Upper lobe of left lung (tissue), 6 donors: ENCODE measurements around the gene IGFL1. TPM values are rescaled to one million over a fixed set of nuclear protein-coding genes. Genes with fewer than 3 reads are reported as not detected.

Experiments
- ATAC-seq, 2 donors: fragments of 200-7000 bp; cut with Tn5 transposase; one replicate each; pipeline ENCODE4 v1.9.1; 2022; ENCODE audit warnings: mild to moderate bottlenecking in 2 of 2, moderate library complexity in 2 of 2; ENCODE audit not compliant: low FRiP score in 2 of 2
- DNase-seq, 2 donors: peaks; one replicate each; pipeline ENCODE4 v3.0.0-alpha.2; 2019 to 2020
- H3K27ac ChIP-seq, 4 donors: fragments of 200-600 bp; sonication (generic); one replicate each; pipeline ENCODE4 v1.5.1; 2016 to 2019
- H3K27me3 ChIP-seq, 4 donors: fragments of 200-600 bp; sonication (generic); one replicate each; pipeline ENCODE4 v1.5.1; 2017 to 2019
- H3K36me3 ChIP-seq, 4 donors: fragments of 200-600 bp; sonication (generic); one replicate each; pipeline ENCODE4 v1.5.1; 2016 to 2019
- H3K4me1 ChIP-seq, 4 donors: fragments of 200-600 bp; sonication (generic); one replicate each; pipeline ENCODE4 v1.5.1; 2018 to 2019
- H3K4me3 ChIP-seq, 4 donors: fragments of 200-600 bp; sonication (generic); one replicate each; pipeline ENCODE4 v1.5.1; 2017 to 2019; ENCODE audit warnings: mild to moderate bottlenecking in 2 of 4, moderate library complexity in 1 of 4
- H3K9me3 ChIP-seq, 4 donors: fragments of 200-600 bp; sonication (generic); one replicate each; pipeline ENCODE4 v1.5.1; 2018 to 2019
- CTCF ChIP-seq, 6 experiments: fragments of 450-650 bp in 4 of 6; fragments of 200-600 bp in 2 of 6; sonication (generic) in 2 of 6; IDR thresholded peaks; one replicate each; pipeline ENCODE4 v1.5.1; 2016 to 2019; ENCODE audit warnings: antibody characterized with exemption in 6 of 6
- EP300 ChIP-seq, 4 donors: sonication (generic); formaldehyde crosslinking; IDR thresholded peaks; one replicate each; pipeline ENCODE4 v1.5.1; 2017; ENCODE audit warnings: antibody characterized with exemption in 4 of 4, control low read depth in 2 of 4
- POLR2A ChIP-seq, 4 donors: fragments of 450-650 bp; IDR thresholded peaks; one replicate each; pipeline ENCODE4 v1.5.1; 2016 to 2017; ENCODE audit warnings: antibody characterized with exemption in 4 of 4, mild to moderate bottlenecking in 2 of 4
- POLR2AphosphoS5 ChIP-seq, 2 donors: sonication (generic); formaldehyde crosslinking; IDR thresholded peaks; one replicate each; pipeline ENCODE4 v1.5.1; 2017; ENCODE audit warnings: antibody characterized with exemption in 2 of 2
- WGBS, 2 donors: methylation state at CpG; one replicate each; pipeline ENCODE4 v1.1.5; 2017 to 2018; 5-methylcytosine and 5-hydroxymethylcytosine counted together
- total RNA-seq, 6 donors: library from RNA; depleted of rRNA in 4 of 6; stranded (reverse); fragments of >200 nt in 4 of 6; gene quantifications; one replicate each; pipeline versions ENCODE4 v1.1.0 to v1.2.1, GENCODE V29; 2016 to 2021
- donor health status: DM: no; HTN: no; CAD: no; lungs with moderate emphysema.
- donor health status: DM: no; HTN: yes; CAD: no; lungs with severe emphysema.

Gene IGFL1
- total RNA-seq, 6 donors from 2014 or later: not detected

DNA sequence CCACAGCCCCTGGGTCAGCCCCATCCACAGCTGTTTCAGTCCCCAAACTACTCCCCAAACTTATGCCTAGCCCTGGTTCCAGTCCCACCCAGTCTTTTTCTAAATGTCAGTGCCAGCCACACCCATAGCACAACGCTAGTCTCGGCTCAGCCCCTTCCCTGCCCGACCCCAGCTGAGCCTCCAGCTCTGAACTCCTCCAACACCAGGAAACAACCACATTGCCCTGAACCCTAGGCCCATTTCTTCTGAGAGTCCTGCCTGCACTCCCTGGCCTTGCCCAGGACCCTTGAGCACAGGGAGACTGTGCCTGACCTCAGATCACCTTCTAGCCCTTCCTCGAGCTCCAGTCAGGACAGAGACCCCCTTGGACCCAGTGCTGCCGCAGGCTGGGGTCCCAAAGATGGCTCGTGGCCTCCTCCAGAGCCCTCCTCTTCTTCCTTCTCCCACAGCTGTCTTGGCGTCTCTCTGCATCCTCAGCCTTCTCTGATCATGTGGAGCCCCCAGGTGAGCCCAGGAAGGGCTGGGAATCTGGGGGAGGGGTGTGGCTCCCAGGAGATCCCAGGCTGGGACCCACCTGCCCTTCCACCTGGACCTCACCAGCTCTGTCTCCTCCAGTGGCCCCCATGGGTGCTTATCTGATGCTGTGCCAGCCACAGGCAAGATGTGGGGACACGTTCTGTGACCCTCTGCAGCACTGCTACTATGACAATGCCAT is 33.0 kb upstream of the IGFL1 start:
- DNase-seq (no peak), ATAC-seq (no peak)
- Histone ChIP-seq H3K27ac (no peak overlapping the region), H3K27me3 (no peaks in the 10 kb centered on the region), H3K4me1 (peaks cover 0 to 6% (median 0%) of the 10 kb centered on the region in 4 donors), H3K36me3 (no peaks in the 10 kb centered on the region), H3K4me3 (no peak overlapping the region), H3K9me3 (no peaks in the 10 kb centered on the region)
- TF ChIP-seq POLR2A (IDR thresholded peaks at IDR 0.05) (no peak), POLR2AphosphoS5 (IDR thresholded peaks at IDR 0.05) (no peak), EP300 (IDR thresholded peaks at IDR 0.05) (no peak), CTCF (IDR thresholded peaks at IDR 0.05) (no peak)
- 66 to 71% methylated on average over 7 to 8 of the region's 8 CpGs for WGBS, 2 donors

DNA sequence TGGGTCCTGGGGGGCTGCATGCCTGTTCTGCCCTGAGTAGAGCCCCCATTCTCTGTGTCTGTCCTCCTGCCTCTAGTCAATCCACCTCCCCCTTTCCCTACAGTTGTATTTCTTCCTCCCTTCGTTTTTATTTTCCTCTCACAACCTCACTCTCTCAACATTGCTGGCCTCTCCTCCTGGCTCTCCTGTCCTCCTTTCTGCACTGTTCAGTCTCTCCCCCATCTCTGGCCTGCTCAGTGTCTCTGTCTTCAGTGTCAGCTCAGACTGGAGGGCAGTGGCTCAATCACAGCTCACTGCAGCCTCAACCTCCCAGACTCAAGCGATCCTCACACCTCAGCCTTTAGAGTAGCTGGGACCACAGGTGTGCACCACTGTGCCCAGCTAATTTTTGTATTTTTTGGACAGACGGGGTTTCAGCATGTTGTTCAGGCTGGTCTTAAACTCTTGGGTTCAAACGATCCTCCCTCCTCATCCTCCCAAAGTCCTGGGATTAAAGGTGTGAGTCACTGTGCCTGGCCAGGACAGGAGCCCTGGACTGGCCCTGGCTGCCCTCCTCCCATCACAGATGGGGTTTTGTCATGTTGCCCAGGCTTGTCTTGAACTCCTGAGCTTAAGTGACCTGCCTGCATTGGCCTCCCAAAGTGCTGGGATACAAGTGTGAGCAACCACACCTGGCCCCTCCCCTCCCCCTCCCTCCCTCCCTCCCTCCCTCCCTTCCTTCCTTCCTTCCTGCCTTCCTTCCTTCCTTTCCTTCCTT is 32.0 kb upstream of the IGFL1 start:
- H3K9me3 ChIP-seq: no peaks in the 10 kb centered on the region
- ATAC-seq (no peak), DNase-seq (no peak)
- no peak overlapping the region for H3K4me3 ChIP-seq
- TF ChIP-seq CTCF (IDR thresholded peaks at IDR 0.05): no peak
- no peak for TF ChIP-seq EP300 (IDR thresholded peaks at IDR 0.05)
- TF ChIP-seq POLR2A (IDR thresholded peaks at IDR 0.05): no peak
- TF ChIP-seq POLR2AphosphoS5 (IDR thresholded peaks at IDR 0.05): no peak
- H3K27ac ChIP-seq: no peak overlapping the region
- H3K36me3 ChIP-seq: no peaks in the 10 kb centered on the region
- peaks cover 0 to 6% (median 0%) of the 10 kb centered on the region in 4 donors for H3K4me1 ChIP-seq
- WGBS, 2 donors: 55 to 72% methylated on average over 4 of the region's 4 CpGs
- H3K27me3 ChIP-seq: no peaks in the 10 kb centered on the region

DNA sequence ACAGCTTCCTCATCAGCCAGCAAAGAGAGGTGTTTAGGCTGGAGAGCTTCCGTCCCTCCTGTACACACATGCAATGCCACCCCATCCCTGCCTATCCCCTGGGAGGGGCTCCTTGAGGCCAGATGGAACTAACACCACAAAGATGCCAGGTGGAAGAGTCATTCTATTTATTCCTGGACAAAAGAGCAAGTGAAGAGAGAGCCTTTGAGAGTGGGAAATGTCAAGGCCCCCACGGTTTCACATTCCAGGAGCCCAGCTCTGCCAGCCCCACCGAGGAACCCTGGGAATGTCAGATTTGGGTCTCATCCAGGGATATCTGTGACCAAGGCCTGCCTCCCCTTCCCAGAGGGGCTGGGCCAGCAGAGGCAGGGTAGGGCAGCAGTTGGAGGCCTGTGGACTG is 30.8 kb upstream of the IGFL1 start:
- Histone ChIP-seq H3K4me3 (no peak overlapping the region), H3K36me3 (no peaks in the 10 kb centered on the region), H3K9me3 (no peaks in the 10 kb centered on the region), H3K27me3 (no peaks in the 10 kb centered on the region), H3K4me1 (no peaks in the 10 kb centered on the region), H3K27ac (no peak overlapping the region)
- DNase-seq (no peak), ATAC-seq (no peak)
- TF ChIP-seq POLR2A (IDR thresholded peaks at IDR 0.05) (no peak), EP300 (IDR thresholded peaks at IDR 0.05) (no peak), POLR2AphosphoS5 (IDR thresholded peaks at IDR 0.05) (no peak), CTCF (IDR thresholded peaks at IDR 0.05) (no peak)
- 54 to 74% methylated on average over 3 of the region's 3 CpGs for WGBS, 2 donors

DNA sequence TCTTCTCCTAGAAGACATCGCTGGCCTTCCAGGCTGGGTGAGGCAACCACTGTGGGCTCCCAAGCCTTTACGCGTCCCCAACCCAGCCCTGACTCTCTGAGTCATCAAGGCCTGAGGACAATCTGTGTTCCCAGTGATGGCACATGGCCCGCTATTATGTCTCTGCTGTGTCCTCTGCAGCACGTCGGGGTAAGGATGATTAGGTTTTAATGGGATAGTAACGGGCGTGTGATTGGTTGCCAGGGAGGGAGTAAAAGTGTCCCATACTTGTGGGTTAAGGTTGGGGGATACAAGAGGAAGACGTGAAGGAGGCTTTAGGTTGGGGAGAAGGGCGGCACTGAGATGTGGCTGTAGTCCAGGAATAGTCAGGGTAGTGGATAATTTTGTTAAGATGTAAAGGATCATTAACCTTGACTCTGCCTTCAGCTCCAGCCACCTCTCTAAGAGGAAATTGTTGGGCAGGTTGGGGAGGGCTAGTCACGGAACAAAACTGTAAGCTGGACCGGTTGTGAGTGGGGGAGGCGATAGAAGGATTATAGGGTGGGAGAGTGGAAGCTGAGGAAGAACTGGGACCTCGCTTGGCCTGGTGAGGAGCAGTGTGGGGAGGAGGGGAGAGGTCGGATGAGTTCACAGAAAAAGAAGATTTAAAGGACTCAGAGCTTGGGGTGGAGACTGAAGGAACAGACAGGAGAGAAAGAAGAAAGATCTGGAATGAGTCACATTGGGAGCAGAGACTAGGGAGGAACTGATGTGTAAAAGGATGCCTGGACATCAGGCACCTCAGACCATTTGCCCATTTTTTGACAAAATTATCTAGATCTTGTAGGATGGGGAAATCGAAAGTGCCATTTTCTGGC is 27.9 kb upstream of the IGFL1 start:
- Histone ChIP-seq H3K27me3 (no peaks in the 10 kb centered on the region), H3K4me1 (no peaks in the 10 kb centered on the region), H3K27ac (no peak overlapping the region), H3K36me3 (no peaks in the 10 kb centered on the region), H3K4me3 (no peak overlapping the region), H3K9me3 (no peaks in the 10 kb centered on the region)
- ATAC-seq (no peak), DNase-seq (no peak)
- TF ChIP-seq EP300 (IDR thresholded peaks at IDR 0.05) (no peak), CTCF (IDR thresholded peaks at IDR 0.05) (no peak), POLR2AphosphoS5 (IDR thresholded peaks at IDR 0.05) (no peak), POLR2A (IDR thresholded peaks at IDR 0.05) (no peak)
- WGBS, 2 donors: 75 to 80% methylated on average over 16 of the region's 16 CpGs
